HG03039 (cell line): ENCODE measurements around the gene ASB4.

Experiments used
- ATAC-seq: cut with Tn5 transposase; IDR thresholded peaks from one replicate; pipeline ENCODE4 v1.9.1; 2021; ENCODE audit warnings: mild to moderate bottlenecking, moderate library complexity; ENCODE audit not compliant: unreplicated experiment

ASB4 gene

GRCh38 chr7:95525503-95525902 lies 39.8 kb downstream of the ASB4 start:
- no peak for ATAC-seq

- no peak for ATAC-seq
These were observed 40.5 kb downstream of the ASB4 start for GRCh38 chr7:95526128-95526738.

GRCh38 chr7:95527033-95527775 lies 41.5 kb downstream of the ASB4 start:
- peak; percentile 60 for ATAC-seq

GRCh38 chr7:95527776-95528250 lies 42.1 kb downstream of the ASB4 start:
- ATAC-seq, result no peak

GRCh38 chr7:95529701-95530100 lies 44.0 kb downstream of the ASB4 start:
- ATAC-seq, result no peak

- no peak for ATAC-seq
These were observed 45.1 kb downstream of the ASB4 start for GRCh38 chr7:95530881-95531280.

GRCh38 chr7:95531605-95532219 lies 46.0 kb downstream of the ASB4 start:
- ATAC-seq, result no peak

- ATAC-seq, result no peak
These were observed 49.1 kb downstream of the ASB4 start for GRCh38 chr7:95534796-95535195.

- ATAC-seq, result no peak
These were observed 49.9 kb downstream of the ASB4 start for GRCh38 chr7:95535662-95536061.

GRCh38 chr7:95536656-95537311 lies 51.0 kb downstream of the ASB4 start:
- no peak for ATAC-seq

- ATAC-seq, result no peak
These were observed 51.7 kb downstream of the ASB4 start for GRCh38 chr7:95537468-95537867.

GRCh38 chr7:95539426-95539825 lies 53.7 kb downstream of the ASB4 start:
- ATAC-seq, result no peak

GRCh38 chr7:95540366-95540765 lies 54.6 kb downstream of the ASB4 start:
- no peak for ATAC-seq

- no peak for ATAC-seq
These were observed 57.6 kb downstream of the ASB4 start for GRCh38 chr7:95543312-95543711.

- ATAC-seq, result no peak
These were observed 58.4 kb downstream of the ASB4 start for GRCh38 chr7:95544171-95544570.

GRCh38 chr7:95545007-95545615 lies 59.4 kb downstream of the ASB4 start:
- ATAC-seq, result no peak

- ATAC-seq, result no peak
These were observed 59.9 kb downstream of the ASB4 start for GRCh38 chr7:95545673-95546072.

GRCh38 chr7:95546647-95547046 lies 60.9 kb downstream of the ASB4 start:
- ATAC-seq, result no peak

- no peak for ATAC-seq
These were observed 61.9 kb downstream of the ASB4 start for GRCh38 chr7:95547361-95548348.
